Left renal cortex interstitium (tissue), 4 donors: ENCODE measurements around the gene KRTAP12-4. TPM values are rescaled to one million over a fixed set of nuclear protein-coding genes. Genes with fewer than 3 reads are reported as not detected.
"Not testable (repeated sequence)": the region's sequence is repeated elsewhere in the genome, so short reads cannot be mapped to it uniquely, and the experiment has no call there.

ENCODE experiments used
- DNase-seq, 4 donors: peaks; one replicate each; pipeline ENCODE4 v3.0.0-alpha.2; 2013; ENCODE audit warnings: low read depth in 4 of 4, low spot score in 2 of 4, missing footprints in 1 of 4
- polyA plus RNA-seq, 4 donors: library from polyadenylated mRNA; unstranded; fragments of 120-200 nt; gene quantifications; one replicate each; pipeline ENCODE4 v1.2.1, GENCODE V29; 2013; ENCODE audit not compliant: insufficient read length in 4 of 4

The KRTAP12-4 gene
- polyA plus RNA-seq, 4 donors, result not detected

DNA sequence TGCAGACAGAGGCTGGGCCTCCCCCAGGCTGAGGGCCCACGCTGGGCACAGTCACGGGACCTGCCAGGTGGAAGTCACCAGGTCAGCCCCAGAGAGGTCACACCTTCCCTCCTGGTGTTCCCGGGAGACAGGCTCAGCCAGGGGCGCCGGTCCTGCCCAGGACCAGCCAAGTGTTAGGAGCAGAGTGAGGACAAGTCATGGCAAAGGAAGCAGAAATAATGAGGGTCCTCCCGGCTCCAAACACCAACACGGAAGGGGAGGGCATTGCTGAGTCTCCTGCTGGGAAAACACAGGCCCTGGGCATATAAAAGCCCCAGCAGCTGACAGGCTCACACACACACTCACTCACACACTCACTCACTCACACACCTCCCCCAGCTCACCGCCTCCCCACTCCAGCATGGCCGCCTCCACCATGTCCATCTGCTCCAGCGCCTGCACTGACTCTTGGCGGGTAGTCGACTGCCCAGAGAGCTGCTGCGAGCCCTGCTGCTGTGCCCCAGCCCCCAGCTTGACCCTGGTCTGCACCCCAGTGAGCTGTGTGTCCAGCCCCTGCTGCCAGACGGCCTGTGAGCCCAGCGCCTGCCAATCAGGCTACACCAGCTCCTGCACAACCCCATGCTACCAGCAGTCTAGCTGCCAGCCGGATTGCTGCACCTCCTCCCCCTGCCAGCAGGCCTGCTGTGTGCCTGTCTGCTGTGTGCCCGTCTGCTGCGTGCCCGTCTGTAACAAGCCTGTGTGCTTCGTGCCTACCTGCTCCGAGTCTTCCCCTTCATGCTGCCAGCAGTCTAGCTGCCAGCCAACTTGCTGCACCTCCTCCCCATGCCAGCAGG lies 17.2 kb downstream of the KRTAP12-4 start, which contains the start of gene KRTAP10-10:
KRTAP10-10 (plus strand) TSS at position 339 of the 833 bp plus-strand sequence; CDS start at position 401, 62 bp downstream.
- DNase-seq, result no peak

- DNase-seq, result no peak
Measured at GRCh38 chr21:44636209-44637017, 18.0 kb downstream of the KRTAP12-4 start.

DNA sequence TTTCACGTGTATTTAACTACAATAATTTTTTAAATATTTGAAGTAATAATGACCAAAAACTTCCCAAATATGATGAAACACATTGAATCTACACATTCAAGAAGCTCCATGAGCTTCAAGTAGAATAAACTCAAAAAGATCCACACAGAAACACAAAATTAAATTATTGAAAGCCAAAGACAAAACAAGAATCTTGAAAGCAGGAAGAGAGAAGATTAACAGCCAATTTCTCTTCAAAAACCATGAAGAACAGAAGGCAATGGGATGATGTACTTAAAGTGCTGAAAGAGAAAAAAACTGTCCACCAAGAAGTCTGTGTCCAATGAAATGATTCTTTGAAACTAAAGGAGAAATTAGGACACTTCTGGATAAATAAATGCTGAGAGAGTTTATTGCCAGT lies 22.4 kb downstream of the KRTAP12-4 start:
- DNase-seq, result no peak

- DNase-seq, result no peak
Measured at GRCh38 chr21:44630440-44630839, 24.0 kb downstream of the KRTAP12-4 start.

DNA sequence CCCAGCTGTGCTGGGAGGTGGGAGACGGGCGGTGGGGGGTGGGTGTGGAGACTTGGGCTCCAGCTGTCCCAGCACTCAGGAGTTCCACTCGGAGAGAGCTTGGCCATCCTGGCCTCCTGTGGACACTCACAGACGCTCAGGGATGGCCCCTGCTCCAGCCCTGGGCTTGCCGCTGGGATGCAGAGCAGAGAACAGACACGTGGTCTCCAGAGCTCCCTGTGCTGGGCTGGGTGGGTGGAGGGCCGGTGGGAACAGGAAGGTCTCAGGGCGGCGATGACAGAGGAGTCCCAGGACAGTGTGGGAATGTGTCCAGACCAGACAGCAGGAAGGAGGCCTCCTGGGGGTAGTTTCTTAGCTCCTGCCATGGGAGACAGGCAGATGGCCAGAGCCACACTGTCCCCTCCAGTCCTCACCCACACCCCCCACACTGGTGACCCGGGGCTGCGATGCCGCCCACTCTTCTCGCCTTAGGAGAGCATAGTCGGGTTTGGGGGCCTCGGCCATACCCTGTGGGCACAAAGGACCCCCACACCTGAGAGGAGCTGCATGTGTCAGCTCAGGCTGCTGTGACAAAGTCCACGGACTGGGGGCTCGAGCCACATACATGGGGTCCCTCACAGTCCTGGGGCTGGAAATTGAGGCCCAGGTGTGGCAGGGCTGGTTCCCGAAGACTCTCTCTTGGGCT lies 25.6 kb downstream of the KRTAP12-4 start:
- no peak for DNase-seq

DNA sequence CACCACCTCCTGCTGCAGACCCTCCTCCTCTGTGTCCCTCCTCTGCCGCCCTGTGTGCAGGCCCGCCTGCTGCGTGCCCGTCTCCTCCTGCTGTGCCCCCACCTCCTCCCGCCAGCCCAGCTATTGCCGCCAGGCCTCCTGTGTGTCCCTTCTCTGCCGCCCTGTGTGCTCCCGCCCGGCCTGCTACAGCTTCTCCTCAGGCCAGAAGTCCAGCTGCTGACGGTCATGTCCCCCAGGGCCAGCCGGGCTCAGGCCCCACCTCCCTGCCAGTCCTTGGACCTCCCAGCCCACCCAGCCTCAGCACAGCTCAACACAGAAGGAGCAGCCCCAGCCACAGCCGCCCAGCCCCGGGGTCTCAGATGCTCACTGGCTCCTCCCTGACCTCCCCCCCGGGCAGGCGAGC lies 26.6 kb downstream of the KRTAP12-4 start:
- not testable (repeated sequence) for DNase-seq

DNA sequence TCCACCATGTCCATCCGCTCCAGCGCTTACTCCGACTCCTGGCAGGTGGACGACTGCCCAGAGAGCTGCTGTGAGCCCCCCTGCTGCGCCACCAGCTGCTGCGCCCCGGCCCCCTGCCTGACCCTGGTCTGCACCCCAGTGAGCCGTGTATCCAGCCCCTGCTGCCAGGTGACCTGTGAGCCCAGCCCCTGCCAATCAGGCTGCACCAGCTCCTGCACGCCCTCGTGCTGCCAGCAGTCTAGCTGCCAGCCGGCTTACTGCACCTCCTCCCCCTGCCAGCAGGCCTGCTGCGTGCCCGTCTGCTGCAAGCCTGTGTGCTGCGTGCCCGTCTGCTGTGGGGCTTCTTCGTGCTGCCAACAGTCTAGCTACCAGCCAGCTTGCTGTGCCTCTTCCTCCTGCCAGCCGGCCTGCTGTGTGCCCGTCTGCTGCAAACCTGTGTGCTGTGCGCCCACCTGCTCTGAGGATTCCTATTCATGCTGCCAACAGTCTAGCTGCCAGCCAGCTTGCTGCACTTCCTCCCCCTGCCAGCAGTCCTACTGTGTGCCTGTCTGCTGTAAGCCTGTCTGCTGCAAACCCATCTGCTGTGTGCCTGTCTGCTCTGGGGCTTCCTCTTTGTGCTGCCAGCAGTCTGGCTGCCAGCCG lies 27.2 kb downstream of the KRTAP12-4 start:
- DNase-seq, result not testable (repeated sequence)

DNA sequence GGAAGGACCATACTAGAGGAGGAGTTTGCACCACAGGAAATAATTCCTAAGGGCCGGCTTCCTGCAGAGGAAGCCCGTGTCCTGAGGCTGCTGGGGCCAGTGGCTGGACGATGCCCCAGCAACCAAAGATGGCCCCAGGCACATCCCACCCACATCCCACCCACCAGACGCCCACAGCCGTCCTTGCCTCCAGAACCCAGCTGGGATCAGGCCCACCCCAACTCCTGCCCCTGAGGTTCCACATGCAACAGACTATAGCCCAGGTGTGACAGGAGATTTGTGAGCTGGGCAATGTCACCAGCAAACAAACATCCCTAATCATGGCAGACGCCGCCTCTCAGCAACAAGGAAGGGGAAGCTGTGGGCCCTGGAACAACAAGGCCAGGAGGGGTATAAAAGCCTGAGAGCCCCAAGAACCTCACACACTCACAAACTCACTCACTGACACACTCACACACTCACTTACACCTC lies 27.8 kb downstream of the KRTAP12-4 start, which contains the start of gene KRTAP10-9:
KRTAP10-9 (plus strand) TSS at position 421 of the 471 bp plus-strand sequence. CDS start 79 bp downstream, outside the sequence.
- no peak for DNase-seq

DNA sequence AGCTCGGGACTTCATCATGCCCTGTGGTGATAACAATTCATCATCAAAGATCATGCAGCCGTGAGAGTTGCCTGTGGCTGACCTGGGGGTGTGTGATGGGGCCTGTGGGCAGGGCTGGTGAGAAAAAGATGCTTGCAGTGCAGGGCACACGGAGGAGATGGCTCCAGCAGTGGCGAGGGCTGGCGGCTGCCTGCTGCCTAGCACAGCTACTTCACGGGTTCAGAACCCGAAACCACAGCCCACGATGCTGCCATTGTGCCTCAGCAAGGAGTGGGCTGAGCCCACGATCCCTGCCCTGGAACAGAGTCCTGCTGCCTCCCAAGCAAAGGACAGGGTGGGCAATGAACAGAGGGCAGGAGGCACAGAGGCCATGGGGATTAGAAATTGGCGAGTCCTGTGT lies 28.2 kb downstream of the KRTAP12-4 start:
- DNase-seq, result no peak

DNA sequence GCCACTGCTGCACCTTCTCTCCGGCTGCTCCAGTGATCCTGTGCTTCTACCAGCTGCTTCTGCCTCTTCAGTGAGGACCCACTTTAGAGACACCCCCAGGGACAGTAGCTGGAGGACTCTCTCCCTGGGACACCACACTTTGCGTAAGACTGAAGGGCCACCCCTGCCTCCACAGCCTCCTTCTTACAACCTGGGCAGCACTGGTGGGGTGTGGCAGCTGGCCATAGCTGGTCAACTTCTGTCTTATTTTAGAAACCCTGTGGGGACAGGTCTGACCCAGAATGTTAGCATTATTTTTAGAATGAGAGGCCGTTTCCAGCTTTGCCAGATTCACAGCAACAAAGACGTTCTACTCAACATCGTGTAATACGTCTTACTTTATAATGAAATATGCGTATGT lies 28.7 kb downstream of the KRTAP12-4 start:
- no peak for DNase-seq

DNA sequence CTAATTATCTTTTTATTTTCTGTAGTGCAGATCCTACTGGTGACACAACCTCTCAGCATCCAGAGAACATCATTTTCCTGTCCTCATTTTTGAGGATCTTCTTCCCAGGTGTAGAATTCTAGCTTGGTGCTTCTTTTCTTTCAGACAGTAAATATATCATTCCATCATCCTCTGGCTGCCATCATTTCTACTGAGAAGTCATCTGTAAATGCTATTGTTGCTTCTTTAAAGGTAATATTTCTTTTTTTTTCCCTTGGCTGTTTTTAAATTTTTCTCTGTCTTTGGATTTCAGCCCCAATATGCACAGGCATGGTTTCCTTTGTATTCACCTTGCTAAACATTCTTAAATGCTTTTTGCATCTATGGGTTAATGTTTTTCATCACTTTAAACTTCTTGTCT lies 30.9 kb downstream of the KRTAP12-4 start:
- no peak for DNase-seq

DNA sequence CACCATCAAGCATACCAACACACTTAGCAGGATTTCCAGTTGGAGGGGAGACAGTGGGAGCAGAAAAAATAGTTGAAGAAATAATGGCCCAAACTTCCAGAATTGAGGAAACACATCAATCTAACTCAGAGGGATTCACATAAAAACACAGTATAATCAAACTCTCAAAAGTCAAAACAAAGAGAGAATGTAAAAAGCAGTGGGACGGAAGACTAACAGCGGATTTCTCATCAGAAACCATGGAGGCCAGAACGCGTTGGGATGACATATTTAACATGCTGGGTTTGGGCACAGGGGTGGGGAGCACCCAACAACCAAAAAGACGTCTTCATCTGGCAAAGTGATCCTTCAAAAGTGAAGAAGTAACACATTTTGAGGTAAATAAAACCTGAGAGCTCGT lies 34.6 kb downstream of the KRTAP12-4 start:
- no peak for DNase-seq

DNA sequence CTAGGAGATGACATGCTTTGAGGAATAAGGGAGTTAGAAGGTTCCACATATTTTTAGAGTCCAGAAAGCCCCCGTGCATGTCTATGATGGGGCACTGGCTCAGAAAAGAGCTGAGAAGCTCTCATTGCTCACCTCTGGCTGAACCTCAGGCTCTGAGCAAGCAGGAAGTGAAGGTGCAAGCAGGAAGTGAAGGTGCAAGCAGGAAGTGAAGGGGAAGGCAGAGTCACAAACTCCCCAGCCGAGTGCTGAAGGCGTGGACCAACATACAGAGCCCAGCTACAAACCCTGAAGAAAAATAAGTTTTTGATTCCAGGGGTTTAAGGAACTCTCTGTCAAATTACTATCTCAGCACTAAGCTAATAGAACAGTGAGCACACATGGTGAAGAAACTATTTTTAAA lies 35.5 kb downstream of the KRTAP12-4 start:
- no peak for DNase-seq

- DNase-seq, result no peak
Measured at GRCh38 chr21:44618504-44618903, 36.0 kb downstream of the KRTAP12-4 start.

- no peak for DNase-seq
Measured at GRCh38 chr21:44617071-44617501, 37.4 kb downstream of the KRTAP12-4 start.

DNA sequence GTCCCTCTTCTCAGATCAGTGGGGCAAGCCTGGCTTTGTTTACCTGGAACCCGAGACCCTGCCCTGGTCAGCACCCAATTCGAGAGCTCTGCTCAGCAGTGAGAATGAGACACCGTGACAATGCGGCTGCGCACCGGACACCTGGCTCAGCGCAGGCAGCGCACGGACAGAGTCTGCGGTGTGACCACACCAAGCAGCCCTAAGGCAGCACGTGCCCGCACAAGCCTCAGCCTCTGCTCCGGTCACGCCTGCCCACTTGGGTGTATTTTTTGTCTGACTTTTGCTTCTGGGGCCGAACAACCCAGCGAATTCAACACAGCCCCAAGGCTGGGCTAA lies 37.9 kb downstream of the KRTAP12-4 start:
- DNase-seq, result no peak

GRCh38 chr21:44615911-44616590 lies 38.4 kb downstream of the KRTAP12-4 start:
- no peak for DNase-seq

GRCh38 chr21:44615466-44615865 lies 39.0 kb downstream of the KRTAP12-4 start:
- DNase-seq, result no peak

GRCh38 chr21:44614961-44615391 lies 39.5 kb downstream of the KRTAP12-4 start:
- no peak for DNase-seq

GRCh38 chr21:44614161-44614631 lies 40.3 kb downstream of the KRTAP12-4 start:
- no peak for DNase-seq
